Kidney capillary endothelial cell (primary cell): Measurements from ENCODE around the gene NHS.

Source experiments
- DNase-seq: peaks from one replicate; pipeline ENCODE4 v3.0.0-alpha.2; 2018; ENCODE audit warnings: low spot score

NHS gene

GRCh38 chrX:17623750-17624149, 248.8 kb downstream of the NHS start:
- DNase-seq, result no peak

- DNase-seq, result no peak
Measured at GRCh38 chrX:17627026-17627425, 252.0 kb downstream of the NHS start.

GRCh38 chrX:17628976-17629375, 254.0 kb downstream of the NHS start:
- peak; percentile 29 for DNase-seq

- DNase-seq, result no peak
Measured at GRCh38 chrX:17629519-17629918, 254.5 kb downstream of the NHS start.

GRCh38 chrX:17631647-17632046, 256.6 kb downstream of the NHS start:
- no peak for DNase-seq

DNA sequence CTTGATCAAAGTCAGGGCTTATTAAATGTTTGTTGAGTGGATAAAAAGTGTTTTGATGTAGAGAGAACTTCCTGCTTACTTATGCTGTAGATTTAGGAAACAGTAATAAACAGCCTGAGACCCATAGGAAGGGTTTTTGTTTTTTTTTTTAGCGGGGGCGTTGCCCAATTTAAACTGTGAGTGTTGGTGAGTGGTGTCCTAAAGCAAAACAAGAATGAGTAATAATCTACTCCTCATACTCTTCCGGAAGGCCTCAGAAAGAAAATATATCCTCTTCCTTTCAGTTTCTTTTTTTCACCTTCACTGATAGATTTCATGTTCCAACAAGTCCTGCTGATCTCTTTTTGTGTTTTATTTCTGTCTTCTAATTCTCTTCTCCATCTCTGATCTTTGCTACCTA, 257.9 kb downstream of the NHS start:
- DNase-seq, result peak; percentile 6

DNA sequence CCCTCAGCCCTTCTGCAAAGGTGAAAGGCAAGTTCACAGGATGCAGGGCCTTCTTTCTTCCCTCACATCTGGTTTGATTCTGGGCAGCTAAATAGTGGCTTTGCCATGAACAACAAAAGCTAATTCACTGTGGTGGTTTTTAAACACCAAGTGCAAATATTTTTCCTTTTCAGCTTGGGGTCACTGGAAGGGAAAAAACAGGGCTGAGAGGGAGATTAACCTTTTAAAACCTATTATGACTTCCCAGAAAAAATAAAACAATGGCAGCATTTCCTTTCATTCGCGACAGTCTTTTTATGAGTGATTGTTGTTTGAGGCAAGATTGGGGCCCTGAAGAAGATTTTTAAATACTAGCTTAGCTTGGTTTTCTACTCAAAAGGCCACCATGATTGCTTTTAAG, 258.5 kb downstream of the NHS start:
- no peak for DNase-seq

GRCh38 chrX:17634542-17635207, 259.7 kb downstream of the NHS start:
- DNase-seq, result no peak

- no peak for DNase-seq
Measured at GRCh38 chrX:17635231-17635630, 260.2 kb downstream of the NHS start.

DNA sequence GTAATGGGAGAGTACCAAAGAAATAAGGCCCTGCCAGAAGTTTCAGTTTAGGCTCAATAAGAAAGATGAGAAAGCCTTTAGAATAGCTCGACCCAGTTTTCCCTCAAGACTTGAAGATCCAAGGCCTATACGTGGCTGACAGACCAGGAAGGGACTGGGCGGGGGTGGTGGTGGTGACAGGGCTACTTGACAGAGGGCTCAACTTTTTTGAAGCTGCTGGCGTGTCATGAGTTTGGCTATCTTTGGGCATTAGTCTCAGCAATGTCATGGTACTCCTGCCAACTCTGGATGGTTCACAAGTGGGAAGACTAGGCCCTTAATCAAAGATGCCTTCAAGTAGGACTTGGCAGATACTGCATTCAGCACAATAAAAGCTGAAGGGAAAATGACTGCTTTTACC, 262.2 kb downstream of the NHS start:
- no peak for DNase-seq

DNA sequence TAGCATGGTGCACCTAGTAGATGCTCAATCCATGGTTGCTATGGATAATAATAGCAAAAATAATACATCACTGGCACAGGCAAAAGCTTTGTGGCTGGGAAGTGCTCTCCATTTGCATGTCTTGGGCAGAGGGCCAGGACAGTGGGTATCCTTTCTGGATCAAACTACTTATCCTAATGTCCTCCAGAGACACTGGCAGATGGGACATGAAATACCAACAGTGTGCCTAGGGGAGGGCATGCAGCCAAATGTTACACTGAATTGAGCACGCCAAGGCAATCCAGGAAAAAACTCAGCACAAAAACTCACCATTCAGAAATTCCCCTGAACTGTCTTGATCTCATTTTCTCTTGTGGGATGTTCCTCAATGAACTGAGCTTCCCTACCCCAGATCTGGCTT, 263.7 kb downstream of the NHS start:
- no peak for DNase-seq

DNA sequence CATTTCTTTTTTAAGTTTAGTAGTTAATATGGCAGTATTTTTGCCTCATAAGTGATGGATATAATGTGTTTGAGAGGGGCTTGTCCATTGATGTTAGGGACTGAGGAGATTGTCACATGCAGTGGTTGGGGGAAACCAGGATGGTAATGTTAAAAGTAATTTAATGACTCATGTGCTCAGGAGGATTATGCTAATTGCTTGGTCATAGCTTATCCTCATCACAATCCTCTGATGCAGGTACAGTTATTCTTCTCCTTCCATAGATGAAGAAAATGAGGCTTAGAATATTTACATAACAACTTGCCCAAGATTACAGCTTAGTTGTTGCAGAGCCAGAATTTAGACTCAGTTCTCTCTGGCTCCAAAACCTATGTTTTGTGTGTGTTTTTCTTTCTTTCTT, 267.9 kb downstream of the NHS start:
- no peak for DNase-seq

- no peak for DNase-seq
Measured at GRCh38 chrX:17643528-17643927, 268.5 kb downstream of the NHS start.

DNA sequence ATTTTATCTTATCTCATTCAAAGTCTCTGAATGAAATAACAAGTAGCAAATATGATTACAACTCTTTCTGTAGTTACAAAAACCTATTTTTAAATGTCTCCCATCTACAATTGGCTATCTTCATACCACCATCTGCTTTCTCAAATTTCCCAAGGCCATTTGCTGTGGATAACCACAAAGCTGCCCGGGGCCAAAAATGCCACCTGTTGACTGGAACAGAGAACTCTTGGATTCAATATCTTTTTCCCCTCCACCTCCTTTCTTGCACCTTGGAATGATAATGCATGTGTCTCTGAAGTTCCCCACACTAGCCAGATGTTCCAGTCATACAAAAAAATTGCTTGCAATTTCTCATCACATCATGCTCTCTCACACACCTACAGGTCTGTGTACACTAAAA, 269.0 kb downstream of the NHS start:
- no peak for DNase-seq

GRCh38 chrX:17654116-17654515, 279.1 kb downstream of the NHS start:
- DNase-seq, result no peak

DNA sequence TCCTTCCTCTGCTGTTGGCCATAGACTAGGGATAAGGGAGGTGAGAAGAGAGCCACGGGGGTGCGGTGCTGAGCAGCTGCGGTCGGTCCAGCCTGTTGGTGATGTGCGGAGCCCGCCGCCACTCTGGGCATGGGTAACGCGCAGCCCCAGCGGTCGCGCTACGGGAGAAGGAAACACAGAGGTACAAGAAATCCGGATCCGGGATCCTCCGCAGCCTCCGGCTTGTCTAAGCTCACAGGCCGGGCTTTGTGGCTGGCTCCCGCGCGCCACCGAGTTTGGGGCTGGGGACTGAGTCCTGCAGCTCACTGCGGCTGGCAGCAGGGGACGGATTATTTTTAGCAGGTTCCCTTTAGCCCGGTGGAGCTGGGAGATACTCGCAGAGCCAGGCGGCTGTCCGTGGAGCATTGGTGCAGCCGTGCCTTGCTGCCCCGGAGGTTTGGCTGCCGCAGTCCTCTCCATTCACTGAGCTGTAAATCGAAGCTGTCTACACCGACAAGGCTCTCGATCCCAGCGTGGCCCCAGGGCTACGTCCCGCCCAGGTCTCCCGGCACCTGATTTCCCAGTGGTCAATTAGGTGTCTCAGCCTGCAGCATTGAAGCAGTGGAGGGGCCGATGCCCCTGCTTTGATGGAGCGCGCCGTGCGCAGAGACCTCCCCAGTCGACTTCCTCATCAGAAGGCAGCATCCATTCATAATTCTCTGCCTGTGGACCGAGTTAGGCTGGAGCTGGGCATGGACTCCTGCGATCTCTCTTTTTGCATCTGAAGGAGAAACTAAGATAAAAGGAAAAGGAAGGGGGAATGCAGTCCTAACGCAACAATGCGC, 280.4 kb downstream of the NHS start:
- no peak for DNase-seq

GRCh38 chrX:17656035-17656418, 281.0 kb downstream of the NHS start:
- no peak for DNase-seq

- no peak for DNase-seq
Measured at GRCh38 chrX:17656556-17656955, 281.6 kb downstream of the NHS start.

GRCh38 chrX:17662391-17662790, 287.4 kb downstream of the NHS start:
- no peak for DNase-seq

GRCh38 chrX:17668929-17669328, 293.9 kb downstream of the NHS start:
- DNase-seq, result no peak

- no peak for DNase-seq
Measured at GRCh38 chrX:17669458-17669857, 294.5 kb downstream of the NHS start.

DNA sequence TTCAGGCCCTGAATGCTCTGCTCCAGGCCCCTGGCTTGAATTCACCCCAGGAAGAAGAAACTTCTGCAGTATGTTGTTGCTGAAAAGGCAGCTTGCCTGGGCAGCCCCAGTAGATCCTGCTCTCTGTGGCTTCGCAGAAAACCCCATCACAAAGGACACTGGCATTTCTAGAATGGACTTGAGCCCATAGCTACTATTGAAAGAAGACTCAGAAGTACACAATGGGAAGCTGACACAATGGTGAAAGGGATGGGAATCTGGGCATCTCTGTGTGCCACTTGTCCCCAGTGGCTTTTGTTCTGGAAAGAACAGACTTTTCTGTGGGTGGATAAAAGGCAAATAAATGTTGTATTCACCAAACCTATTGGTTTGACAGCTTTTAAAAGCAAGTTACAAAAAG, 294.9 kb downstream of the NHS start:
- DNase-seq, result no peak

DNA sequence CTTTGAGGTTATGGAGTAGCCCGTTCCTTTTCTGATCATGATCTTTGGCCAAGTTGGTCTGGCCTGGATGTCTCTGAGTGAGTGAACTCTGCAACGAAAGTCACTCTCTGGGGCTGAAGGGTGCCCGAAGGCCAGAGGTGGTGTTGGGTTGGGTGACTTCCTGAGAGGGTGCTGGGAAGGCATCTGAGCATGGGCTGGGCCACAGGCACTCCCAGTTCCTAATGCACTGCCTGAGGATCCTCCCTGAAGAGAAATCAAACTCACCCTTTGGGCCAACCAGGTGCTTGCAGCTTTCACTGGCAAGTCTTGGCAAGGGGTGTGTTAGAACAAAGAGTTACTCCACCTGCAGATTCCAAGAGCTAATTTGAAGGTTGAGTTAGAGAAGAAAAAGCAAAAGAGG, 295.9 kb downstream of the NHS start:
- DNase-seq, result no peak

DNA sequence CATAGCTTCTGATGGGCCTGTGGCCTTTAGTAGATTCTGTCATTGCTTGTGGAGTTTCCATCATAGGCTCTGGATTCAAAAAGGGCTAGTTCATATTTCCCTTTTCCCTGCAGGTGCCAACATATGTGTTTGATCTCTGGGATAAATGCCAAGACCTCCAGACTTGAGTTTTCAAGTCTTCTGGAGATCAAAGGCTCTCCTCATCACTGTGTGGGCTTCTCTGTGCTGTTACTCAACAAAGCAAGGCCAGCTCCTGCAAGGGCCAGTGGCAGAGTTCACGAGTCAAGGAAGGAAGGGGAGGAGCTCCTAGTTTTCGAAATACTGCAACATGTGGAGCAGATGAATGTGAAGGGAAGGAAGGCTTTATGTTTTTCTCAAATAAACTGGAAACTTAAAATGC, 299.6 kb downstream of the NHS start:
- DNase-seq, result no peak
